Esophagus mucosa (tissue), 1 donor: ENCODE results near the gene FOXI2. TPM values are rescaled to one million over a fixed set of nuclear protein-coding genes. Genes with fewer than 3 reads are reported as not detected.

Experiments used
- ATAC-seq: fragments of 200-7000 bp; cut with Tn5 transposase; one replicate; pipeline ENCODE4 v1.9.1; 2020
- total RNA-seq: library from RNA; stranded (reverse); gene quantifications from one replicate; pipeline ENCODE4 v1.2.4, GENCODE V29; 2023
- donor health status: DM: yes; HTN: yes; CAD: no.

FOXI2 gene
- 0.32 TPM for total RNA-seq

- peak; percentile 22 for ATAC-seq
These were observed at the start of gene FOXI2 for GRCh38 chr10:127736915-127737562. Gene FOXI2, plus strand, starts transcription at chr10:127737185. Its CDS starts 89 bp downstream, at chr10:127737274.

DNA sequence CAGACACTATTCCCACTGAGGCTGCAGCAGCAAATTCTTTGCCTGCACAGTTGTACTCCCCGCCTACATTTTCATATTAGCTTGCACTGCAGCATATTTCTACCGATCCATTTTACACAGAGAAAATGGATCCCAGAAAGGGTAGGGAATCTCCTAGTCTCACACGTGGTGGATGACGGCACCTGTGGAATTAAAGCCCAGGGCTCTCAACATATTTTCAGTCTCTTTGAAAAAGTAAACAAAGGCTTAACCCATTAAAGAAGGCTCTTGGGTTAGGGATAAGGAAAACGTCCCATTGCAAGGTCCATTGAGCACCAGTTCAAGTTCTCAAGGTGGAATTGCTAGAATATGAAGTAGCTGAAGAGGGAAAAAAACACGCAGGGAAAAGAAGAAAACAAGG, 49.4 kb upstream of the FOXI2 start:
- ATAC-seq: no peak

DNA sequence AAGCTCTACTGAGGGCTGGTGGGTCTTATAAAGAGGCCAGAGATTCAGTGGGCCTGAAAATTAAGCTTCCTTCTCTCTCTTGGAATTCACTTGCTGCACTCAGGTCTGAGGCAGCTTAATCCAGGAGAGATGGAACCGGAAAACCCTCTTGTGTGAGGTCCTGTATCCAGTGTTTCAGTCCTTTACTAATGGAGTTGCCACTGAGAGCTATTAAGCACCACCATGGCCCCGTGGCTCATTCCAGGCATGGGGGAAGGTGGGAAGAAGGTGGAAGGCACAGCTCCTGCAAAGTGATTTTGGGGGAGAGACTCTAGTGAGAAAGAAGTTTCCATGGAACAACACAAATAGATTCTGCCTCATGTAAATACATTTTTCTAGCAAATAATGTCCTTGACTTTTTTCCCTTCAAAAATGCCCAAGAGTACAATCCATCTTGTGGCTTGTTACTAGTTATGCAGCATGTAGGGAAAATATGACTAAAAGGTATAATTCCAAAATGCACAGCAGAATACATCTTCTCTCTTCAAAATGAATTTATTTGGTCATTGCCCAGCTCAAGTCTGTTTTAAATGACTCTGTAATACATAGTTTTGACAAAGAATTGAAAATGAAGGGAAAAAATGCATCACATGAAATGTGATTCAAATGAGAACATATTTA, 46.7 kb upstream of the FOXI2 start:
- no peak for ATAC-seq

DNA sequence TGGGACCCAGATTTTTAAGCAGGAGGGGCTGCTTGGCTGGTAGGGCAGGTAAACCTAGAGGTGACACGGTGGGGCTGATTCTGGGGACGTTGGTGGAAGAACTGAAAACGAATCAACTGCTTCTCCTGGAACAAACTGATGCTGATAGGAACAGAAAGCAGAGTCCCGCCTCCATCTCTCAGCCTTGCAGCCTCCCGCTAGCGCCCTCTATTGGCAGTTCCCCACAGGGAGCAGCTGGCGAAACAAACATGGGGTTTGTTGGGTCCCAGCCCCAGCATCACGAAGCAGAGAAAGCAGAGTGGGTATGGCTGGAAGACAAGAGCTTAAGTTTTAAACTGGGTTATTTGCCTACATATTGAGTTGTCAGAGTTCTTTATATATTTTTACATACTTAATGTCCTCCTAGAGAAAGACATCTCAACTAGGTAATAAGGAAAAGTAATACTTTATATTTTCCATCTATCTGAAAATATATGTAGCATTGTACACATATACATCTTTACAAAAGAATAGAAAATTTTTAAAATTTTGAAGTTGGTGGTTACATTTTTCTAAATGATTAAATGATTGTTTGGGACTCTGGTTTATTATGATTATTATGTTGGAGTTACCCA, 42.3 kb upstream of the FOXI2 start:
- no peak for ATAC-seq

DNA sequence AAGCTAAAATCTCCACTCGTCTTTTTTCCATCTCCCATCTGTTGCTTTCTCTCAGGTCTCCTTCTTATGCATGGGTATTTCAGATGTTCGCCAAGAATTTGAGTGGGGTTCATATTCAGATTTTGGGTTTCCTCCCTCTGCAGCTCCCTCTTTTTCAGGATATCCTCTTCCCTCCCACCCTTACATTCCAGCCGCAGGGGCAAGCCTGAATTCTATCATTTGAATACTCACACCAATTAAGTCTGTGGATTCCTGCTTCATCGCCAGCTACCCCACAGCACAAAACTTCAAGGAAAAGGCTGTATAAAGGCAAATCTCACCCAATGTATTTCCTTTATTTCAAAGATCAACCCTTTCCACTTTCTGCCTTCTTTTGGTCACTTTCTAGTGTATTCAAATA, 41.6 kb upstream of the FOXI2 start:
- ATAC-seq: no peak

DNA sequence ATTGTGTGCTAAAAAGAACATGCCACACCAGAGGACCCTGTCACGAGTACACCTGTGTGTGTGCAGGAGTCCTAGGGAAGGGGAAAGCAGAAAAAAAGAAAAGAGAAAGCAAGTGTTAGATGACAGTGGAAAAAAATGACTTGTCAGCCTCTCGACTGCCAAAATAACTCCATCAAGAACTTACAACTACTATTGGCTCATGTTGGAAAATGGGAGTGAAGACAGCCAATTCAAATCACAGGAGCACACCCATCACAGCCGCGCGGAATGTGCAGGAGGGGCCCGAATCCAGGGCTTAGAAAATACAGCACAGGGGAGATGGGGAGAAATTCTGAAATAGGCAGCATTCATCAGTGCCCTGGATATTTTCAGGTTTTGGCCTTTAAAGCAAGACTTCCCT, 38.1 kb upstream of the FOXI2 start:
- ATAC-seq: no peak

- ATAC-seq: no peak
These were observed 37.7 kb upstream of the FOXI2 start for GRCh38 chr10:127699311-127699710.

DNA sequence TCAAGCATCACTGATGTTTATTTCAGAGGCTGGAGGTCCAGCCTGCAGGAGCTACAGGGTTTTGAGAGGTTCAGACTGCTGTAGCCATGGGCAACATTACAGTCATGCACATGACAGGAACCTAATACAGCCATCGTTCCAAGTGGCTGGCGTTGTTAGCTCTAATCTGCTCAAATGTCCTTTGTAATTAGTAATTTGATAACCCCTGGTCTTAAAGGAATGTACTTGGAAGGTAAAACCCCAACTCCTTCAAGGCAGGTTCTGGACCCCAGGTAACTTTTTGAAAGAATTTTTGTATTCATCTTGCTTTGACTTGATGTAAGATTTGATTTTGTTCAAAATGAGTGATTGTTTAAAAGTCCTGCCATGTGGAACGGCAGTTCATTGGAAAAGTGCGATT, 34.7 kb upstream of the FOXI2 start:
- ATAC-seq: no peak

- ATAC-seq: no peak
These were observed 21.7 kb upstream of the FOXI2 start for GRCh38 chr10:127715249-127715648.

- no peak for ATAC-seq
These were observed 21.1 kb upstream of the FOXI2 start for GRCh38 chr10:127715782-127716378.

DNA sequence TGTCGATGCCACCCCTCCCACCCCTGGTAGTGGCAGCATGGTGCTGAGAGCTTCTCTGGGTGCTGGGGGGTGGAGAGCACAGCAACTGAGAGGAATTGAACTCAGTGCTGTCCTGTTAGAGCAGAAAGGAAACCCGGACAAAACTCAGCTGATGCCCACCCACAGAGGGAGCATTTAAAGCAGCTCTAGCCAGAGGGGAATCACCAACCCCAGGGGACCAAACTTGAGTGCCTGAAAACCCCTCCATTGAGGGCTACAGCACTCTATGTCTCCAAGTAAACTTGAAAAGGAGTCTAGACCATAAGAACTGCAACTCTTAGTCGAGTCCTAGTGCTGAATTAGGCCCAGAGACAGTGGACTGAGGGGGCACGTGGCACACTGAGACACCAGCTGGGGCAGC, 16.8 kb upstream of the FOXI2 start:
- no peak for ATAC-seq

GRCh38 chr10:127720903-127721302, 16.1 kb upstream of the FOXI2 start:
- ATAC-seq: no peak

DNA sequence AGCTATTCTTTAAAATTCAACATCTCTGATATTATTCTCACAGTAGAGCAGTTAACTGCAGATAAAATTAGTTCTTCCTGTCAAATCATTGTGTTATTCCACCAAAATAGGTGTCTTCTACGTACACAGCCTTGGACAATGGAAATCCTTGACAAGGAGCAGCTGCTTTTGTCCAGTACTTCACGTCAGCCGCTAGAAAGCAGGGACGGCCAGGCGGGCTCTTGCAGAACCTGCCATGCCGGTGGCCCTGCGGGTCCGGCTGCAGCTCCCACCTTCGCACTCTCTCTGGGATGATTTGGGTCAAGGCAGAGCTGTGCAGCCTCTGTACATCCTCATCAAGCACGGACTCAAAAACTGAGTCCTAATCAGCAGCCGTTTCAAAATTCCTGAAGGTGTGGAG, 2.2 kb upstream of the FOXI2 start:
- no peak for ATAC-seq

DNA sequence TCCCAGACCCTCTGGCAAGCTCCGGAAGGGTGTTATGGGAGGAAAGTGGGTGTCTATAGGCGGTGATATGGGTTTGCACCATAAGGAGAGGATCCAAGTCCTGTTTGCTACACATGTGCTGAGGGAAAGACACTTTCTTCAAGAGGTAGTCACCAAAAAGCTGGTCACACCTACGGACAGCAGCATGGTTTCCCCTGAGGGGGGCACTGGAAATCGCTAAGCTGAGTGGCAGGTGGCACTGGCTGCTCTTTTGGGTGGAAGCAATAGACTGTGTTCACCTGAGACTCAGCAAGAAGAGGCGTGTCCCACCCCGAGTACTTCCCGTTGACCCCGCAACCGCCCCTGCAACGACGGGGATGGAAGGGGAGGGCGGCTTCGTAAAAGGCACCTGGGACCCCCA, 1.8 kb upstream of the FOXI2 start:
- no peak for ATAC-seq

DNA sequence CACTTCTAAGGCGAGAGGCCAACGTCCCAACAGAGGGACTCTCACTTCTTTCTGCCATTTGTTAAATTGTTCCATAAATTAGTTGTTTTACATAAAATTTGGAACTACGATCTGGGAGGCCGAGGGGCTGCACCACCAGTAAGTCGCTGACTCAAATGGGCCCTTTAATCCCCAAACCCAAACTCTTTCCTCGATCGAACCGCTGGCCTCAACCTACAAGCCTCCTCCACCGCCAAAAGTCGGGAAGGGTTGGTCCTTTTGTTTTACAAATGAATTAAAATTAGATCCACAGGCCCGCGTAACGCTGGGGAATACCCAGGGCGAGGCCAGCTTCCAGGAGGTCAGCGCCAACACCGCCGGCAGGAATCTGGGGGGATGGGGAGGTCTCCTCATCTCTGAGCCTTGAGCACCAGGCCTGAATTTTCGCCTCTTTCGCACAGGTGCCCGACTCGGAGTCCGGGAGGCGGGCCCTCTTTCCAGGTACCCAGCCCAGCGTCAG, 1.2 kb upstream of the FOXI2 start:
- ATAC-seq: no peak

- ATAC-seq: no peak
These were observed 617 bp upstream of the FOXI2 start for GRCh38 chr10:127736222-127736914.

DNA sequence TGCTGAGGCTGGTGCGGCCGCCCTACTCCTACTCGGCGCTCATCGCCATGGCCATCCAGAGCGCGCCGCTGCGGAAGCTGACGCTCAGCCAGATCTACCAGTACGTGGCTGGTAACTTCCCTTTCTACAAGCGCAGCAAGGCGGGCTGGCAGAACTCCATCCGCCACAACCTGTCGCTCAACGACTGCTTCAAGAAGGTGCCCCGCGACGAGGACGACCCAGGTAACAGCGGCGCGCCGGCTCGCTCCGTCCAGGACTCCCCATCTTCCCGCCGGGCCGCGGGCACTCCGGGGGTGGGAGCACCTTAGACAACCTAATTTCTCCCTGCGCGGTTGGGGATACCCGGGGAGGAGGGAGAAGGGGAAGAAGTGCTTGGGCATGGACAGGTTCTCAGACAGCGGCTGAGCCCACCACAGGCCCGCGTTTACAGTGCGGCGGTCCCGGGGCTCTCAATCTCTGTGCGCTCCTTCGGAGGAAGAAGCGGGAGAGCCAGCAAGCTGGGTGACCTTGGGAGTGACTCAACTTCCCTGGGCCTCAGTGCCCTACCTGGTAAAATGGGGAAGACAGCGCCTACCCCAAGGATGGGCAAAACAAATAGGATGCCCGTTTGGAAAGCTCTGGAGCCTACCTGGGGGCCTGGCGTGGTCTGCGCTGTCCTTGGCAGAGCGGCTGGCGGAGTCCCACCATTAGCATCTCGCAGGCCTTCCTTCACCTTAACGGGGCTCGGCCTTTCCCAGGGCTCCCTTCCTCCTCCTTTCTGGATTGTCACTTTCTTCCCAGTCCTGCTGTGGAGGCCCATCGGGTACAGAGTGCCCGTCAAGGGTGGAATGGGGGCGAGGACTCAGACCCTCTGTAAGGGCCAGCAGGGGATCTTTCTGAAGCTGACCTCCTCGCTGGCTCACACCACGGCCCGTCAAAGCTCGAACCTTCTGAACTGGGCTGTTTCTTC, 852 bp downstream of the FOXI2 start:
- ATAC-seq: peak; percentile 5

DNA sequence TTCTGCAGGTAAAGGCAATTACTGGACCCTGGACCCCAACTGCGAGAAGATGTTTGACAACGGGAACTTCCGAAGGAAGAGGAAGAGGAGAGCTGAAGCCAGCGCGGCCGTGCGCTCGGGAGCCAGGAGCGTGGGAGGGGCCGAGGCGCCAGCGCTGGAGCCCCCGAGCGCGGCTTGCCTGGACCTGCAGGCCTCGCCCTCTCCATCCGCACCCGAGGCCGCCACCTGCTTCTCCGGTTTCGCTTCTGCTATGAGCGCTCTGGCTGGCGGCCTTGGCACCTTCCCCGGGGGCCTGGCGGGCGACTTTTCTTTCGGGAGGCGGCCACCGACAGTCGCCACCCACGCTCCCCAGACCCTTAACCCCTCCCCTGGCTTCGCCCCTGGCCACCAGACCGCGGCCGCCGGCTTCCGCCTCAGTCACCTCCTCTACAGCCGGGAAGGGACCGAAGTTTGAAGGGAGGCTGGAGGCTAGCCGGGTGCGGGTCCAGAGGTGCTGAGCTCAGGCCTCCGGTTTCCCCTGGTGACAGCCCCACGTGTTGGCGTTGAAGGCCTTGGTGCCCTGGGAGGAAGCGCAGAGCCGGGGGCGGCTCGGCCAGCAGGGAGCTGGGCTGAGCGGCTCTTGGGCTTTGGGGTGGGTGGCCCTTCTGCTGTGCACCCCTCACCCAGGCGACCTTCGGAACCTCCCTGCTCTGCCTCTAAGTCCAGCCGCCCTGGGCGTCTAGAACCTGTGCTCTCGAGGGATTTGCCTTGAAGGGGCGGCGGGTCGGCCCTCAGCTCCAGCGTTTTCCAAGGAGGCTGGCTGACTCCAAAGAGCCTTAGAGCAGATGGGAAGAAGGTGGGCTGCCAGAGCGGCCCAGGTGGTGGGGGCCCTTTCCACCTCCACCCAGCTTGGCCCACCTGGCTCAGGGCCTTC, 1.8 kb downstream of the FOXI2 start:
- peak; percentile 81 for ATAC-seq

DNA sequence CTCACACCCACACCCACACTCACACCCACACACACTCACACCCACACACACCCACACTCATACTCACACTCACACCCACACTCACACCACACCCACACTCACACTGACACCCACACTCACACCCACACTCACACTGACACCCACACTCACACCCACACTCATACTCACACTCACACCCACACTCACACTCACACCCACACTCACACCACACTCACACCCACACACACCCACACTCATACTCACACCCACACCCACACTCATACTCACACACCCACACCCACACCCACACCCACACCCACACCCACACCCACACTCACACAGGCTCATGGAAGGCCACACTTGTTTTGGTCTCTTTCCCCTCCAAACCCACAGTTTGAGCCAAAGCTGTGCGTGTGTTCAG, 2.9 kb downstream of the FOXI2 start:
- ATAC-seq: no peak

DNA sequence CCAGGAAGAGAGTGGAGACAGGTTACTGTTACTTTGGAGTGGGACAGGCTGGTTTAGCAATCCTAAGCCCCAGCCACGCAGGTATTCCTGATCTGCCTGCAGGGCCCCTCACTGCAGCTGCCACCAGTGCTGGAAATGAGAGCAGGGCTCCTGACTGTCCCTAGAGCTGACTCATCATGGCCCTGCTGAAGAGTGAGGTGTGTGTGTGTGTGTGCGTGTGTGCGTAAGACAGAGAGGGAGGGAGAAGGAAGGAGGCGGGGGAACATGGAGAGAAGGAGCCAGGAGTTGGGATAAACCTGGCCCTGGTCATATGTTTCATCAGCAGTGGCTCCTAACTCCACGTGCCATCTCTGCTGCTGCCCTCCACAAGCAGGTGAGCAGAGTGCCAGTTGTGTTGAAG, 3.6 kb downstream of the FOXI2 start:
- peak; percentile 24 for ATAC-seq

- ATAC-seq: no peak
These were observed 6.2 kb downstream of the FOXI2 start for GRCh38 chr10:127743205-127743604.
